ENCODE results near the gene MRAP. TPM values are rescaled to one million over a fixed set of nuclear protein-coding genes. Genes with fewer than 3 reads are reported as not detected.

The MRAP gene
- total RNA-seq, 1 experiment from 2014 or later = not detected

DNA sequence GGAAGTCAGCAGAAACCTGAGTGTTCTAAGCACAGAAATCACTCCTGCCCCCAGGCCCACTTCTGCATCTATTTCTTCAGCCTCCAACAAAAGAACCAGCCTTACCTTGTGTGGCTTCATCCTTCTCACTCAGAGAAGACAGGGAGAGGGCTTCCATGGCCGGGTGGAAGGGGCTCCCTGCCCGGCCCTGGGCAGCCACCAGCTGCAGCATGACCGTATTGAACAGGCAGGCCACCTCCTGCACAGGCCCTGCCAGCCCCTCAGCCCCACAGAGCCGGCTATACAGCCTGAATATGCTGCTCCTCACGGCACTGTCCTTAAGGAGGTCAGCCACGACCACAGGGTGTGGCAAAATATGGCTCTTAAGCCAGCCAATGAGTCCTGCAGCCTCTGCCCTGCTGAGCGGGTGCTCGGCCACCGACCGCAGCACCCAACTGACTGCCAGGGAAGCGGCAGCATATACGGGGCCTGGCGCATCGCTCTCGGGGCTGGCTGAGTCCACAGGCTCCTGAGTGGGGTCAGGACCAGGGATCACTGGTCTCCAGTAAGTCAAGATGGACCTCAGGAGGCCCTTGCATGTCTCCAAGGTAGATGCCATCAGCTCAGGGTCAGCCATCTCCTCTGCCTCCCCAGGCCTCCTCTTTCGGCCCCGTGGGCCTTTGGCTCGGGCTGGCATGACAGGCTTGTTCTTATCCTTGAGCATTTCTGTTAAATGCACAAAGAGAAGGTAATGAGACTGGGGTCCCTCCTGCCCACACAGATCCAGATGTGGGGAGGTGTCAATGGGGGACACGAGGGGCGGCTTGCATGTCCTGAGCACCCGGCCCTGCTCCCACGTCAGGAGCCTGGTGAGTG lies 17.9 kb downstream of the MRAP start:
- no peak for DNase-seq (ENCODE audit: low read depth)
- in situ Hi-C loops (cut with HindIII; ENCODE audit: low pct_unique_long_range_greater_than_20kb, low sequenced_read_pairs) = no loop called here

DNA sequence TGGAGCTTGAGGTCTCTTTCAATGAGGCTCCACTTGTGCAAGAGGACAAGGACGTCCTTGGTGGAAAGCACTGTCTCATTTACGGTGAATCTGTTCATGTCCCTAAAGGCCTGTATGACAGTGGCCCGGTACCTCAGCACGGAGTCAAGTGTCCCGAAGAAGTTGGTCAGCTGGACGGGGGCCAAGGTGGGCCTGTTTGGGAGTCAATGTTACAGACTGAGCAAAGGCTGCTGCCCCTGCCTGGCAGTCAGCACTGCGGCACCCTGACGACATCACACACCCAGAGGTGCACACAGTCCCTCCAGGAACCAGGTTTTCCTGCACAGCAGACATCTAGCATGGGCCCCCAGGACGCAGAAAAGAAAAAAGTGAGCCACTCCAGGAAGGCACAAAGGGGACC lies 19.1 kb downstream of the MRAP start:
- in situ Hi-C loops (cut with HindIII; ENCODE audit: low pct_unique_long_range_greater_than_20kb, low sequenced_read_pairs) = no loop called here
- DNase-seq (ENCODE audit: low read depth) = no peak

DNA sequence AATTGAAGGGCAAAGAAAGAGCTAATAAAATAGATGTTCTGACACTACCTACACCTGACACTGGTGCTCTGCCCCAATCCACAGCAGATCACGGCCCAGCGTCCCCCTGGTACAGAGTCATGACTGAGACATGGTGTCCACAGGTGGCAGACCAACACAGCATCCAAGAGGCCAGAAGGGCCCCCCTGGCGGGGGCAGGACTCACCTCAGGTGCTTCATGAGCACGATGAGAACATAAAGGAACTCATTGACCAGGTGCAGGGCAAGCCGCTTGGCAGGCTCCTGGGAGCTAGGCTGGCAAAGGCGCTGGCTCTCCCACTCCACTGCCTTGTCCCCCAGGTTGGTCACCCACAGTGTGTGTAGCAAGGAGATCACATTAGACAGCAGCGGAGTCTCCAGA lies 20.4 kb downstream of the MRAP start:
- in situ Hi-C loops (cut with HindIII; ENCODE audit: low pct_unique_long_range_greater_than_20kb, low sequenced_read_pairs) = no loop called here
- DNase-seq (ENCODE audit: low read depth) = no peak

DNA sequence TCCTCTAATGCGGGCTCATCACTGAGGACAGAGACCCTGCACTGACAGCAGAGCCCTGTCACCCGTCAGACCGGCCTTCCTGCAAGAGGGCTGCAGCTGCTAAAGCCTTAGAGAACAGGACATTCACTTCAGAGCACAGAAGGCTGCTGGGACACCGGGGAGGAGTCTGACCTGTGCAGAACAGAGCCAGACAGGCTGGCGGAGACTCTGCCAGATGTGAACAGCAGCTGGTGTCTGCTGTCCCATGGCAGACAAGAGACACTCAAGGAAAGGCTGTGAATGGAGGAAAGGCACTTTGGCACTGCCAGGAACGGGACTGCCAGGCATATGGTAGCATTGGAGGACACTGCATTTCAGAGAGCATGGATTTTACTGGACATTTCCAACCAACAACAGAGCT lies 21.4 kb downstream of the MRAP start:
- in situ Hi-C loops (cut with HindIII; ENCODE audit: low pct_unique_long_range_greater_than_20kb, low sequenced_read_pairs) = no loop called here

DNA sequence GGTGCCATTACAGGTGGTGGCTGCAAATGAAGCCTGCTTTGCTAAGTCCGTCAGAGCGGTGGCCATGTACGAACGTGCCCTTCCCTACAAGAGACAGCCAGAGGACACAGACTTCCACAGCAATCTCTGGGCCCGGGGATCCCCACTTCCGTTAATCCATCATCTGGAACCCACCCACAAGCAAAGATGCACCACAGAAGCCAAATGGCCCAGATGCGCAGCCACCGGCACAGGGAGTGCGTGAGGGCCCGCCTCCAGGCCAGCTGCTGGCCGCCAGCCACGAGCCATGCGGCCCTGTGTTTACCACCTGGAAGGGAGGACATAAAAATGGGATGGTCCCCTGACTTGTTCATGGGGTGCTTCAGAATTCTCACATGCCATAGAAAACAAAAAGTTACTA lies 22.1 kb downstream of the MRAP start:
- in situ Hi-C loops (cut with HindIII; ENCODE audit: low pct_unique_long_range_greater_than_20kb, low sequenced_read_pairs) = no loop called here
- no peak for DNase-seq (ENCODE audit: low read depth)

More for the DNA sequence above, 21.4 kb downstream of the MRAP start:
- DNase-seq (ENCODE audit: low read depth) = no peak

DNA sequence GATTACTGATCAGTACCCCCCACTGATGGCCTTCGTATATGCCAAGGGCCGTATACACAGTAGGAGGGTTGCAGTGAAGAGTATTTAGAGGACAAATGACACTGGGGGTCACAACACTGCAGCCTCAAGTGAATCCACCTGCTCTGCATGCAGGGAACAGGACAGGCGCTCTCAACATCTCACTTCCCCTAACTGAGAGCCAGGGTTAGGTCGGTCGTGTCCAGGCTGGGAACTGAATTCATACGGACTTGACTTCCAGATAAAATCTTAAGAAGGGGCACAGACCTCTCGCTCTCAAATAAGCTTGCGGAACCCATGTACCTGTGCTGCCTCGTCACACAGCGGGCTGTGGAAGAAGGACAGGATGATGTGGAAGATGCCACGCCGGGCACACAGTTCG lies 22.8 kb downstream of the MRAP start:
- DNase-seq (ENCODE audit: low read depth) = no peak
- in situ Hi-C loops (cut with HindIII; ENCODE audit: low pct_unique_long_range_greater_than_20kb, low sequenced_read_pairs) = no loop called here

DNA sequence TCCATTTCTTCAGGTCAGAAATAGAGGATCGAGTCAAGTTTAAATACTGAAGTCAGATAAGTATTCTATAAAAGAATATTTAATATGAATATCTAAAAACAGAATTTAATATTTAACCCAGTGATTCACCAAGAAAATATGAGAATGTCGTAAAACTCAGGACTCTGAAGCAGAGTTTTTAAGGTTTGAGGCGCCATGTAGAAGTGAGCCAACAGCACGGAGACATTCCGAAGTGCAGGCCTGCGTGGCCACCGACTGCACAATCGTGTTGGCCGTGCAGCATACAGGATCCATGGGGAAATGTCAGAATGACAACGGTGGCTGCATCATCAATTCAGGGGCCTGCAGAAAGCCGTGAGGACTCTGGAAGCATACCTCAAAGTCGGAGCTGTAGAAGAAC lies 23.4 kb downstream of the MRAP start:
- in situ Hi-C loops (cut with HindIII; ENCODE audit: low pct_unique_long_range_greater_than_20kb, low sequenced_read_pairs) = no loop called here
- DNase-seq (ENCODE audit: low read depth) = peak; percentile 10

DNA sequence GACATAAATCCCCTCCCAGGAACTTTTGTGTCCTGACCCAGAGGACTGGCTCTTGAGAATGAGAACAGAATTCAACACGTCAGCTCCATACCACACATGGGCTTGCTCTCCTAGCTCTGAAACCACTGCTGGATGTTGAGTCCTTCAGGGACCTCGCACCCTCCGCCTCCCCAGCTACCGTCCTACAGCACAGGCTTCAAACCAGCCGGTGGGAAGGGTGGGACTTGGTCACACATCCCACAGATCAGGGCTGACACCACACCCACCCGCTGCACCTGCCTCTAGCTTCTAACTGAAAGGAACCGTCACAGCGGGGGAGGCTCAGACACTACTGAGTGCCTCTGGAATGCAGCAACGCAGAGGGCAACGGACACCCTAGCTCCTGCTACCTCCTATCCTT lies 24.0 kb downstream of the MRAP start:
- in situ Hi-C loops (cut with HindIII; ENCODE audit: low pct_unique_long_range_greater_than_20kb, low sequenced_read_pairs) = no loop called here
- no peak for DNase-seq (ENCODE audit: low read depth)

DNA sequence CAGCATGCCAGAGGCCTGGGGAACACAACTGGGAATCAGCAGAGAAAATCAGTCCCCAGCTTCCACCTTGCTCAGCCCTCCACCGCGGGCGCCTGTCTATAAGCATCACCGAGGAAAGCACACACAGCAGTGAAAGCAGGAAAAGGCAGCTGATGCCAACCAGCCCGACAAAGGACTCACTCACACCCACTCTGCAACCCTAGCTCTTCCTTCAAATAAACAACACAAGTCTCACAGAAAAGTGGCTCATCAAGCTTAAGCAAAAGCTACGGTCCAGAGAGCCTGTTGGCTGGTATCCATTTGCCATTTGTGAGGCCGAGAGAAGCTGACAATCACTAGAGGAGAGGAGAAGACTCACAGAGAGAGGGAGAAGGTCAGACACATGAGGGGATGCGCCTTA lies 27.1 kb downstream of the MRAP start:
- no peak for DNase-seq (ENCODE audit: low read depth)
- in situ Hi-C loops (cut with HindIII; ENCODE audit: low pct_unique_long_range_greater_than_20kb, low sequenced_read_pairs) = no loop called here

DNA sequence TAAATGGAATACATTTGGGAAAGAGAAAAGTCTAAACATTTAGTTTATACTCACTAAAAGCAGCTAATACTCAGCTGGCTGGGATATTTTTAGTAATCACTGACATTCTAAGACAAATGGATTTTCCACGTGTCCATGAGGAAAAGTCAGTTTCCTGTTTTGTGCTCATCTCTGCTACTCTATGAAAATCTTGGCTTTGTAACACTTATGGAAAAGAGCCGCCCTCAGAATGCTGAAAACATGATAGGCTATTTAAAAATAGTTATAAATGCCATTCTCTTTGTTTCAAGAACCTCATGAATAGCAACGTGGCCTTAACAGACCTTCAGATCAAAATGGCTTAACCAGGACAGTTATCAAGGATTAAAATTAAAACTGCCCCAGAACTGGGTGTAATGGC lies 29.9 kb downstream of the MRAP start:
- in situ Hi-C loops (cut with HindIII; ENCODE audit: low pct_unique_long_range_greater_than_20kb, low sequenced_read_pairs) = no loop called here
- DNase-seq (ENCODE audit: low read depth) = no peak

DNA sequence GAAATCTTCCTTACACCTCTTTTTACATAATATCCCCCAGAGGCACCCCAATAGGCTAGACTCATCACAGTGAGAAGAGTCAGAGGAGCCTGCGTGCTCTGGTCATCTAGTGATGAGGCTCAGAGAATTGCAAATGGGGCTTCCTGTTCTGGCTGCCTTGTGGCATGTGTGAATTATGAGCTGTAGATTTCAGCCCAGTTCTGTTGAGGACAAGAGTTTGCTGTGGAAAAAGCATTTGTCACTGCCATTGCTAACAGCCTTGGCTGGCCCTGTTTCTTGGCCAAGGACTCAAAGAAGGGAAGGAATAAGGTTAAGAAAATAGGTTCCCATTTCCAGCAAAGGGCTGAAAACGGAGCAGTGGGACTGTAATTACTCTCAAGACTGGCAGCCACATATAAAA lies 30.7 kb downstream of the MRAP start:
- in situ Hi-C loops (cut with HindIII; ENCODE audit: low pct_unique_long_range_greater_than_20kb, low sequenced_read_pairs) = no loop called here
- DNase-seq (ENCODE audit: low read depth) = no peak

DNA sequence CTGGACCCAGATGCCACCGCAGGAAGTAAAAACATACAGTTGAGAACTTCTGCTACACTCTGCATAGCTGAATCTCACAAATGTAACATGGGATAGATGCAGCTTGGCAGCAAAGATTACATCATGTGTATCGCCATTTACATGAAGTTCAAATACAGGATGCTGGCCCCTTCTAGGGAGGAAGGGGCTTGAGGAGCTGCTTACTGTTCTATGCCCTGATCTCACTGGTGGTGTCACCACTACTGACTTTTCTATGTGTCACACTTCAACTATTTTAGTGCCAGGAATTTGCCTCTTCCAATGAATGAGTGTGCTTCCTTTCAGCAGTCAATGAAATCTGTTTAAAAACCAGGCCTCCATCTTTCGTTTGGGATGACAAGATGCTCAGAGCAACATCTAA lies 31.1 kb downstream of the MRAP start:
- in situ Hi-C loops (cut with HindIII; ENCODE audit: low pct_unique_long_range_greater_than_20kb, low sequenced_read_pairs) = no loop called here
- DNase-seq (ENCODE audit: low read depth) = no peak

DNA sequence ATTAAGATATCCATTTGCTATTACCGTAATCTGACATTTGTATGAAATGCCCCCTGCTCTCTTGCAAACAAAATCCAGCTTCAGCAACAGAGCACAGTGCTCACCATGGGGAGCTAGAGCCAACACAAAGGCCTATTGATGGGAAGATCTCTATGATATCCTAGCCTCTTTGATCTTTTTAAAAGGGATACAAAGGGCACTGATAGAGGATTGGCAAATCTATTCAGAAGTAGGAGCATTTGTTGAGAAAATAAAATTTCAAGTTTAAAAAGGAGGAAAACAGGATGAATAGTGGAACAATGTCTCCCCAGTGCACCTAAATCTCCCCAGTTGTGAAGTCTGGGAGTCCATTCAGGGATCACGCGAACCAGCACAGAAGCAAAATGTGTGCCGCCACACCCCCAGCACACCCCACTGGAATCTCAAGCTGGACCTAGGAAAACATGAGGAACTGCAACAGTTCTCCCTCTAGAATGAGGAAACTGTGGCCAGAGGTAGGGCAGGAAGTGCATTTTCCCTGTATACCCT lies 32.2 kb downstream of the MRAP start:
- in situ Hi-C loops (cut with HindIII; ENCODE audit: low pct_unique_long_range_greater_than_20kb, low sequenced_read_pairs) = no loop called here
- no peak for DNase-seq (ENCODE audit: low read depth)

DNA sequence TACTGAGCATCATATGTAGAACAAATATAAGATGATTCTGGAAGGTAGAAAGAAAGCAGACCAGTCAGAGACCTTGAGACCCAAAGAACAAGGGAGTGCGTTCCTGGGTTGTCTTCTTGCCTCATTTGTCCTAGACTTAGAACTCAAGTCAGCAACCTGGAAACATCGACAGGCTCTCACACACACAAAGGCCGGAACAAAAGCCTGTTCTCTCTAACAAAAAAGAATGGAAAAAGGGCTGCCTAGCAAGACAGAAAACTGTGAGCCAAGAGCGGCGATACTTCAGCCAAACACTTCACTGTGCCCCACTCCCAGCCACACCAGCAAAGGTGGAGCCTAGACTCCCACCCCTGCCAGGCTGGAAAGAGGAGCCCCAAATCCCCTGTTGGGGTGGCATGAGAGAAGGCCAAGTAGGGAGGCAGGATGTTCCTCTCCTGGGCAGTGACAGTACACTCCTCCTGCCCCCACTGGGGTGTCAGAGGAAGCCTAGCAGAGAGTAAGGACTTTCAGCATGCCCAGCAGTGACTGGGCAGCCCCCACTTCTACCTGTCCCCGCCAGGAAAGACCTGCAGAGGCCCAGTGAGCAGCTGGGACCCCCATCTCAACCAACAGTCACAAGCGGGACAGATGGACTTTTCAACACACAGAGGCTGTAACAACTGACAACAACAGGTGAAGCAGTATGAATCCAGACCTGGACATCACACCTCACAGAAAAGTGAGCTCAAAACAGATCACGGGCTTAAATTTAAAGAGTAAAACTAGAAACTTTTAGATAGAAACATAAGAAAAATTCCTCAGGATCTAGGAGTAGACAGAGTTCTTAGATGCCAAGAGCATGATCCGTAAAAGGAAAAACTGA lies 33.0 kb downstream of the MRAP start:
- no peak for DNase-seq (ENCODE audit: low read depth)
- in situ Hi-C loops (cut with HindIII; ENCODE audit: low pct_unique_long_range_greater_than_20kb, low sequenced_read_pairs) = no loop called here

DNA sequence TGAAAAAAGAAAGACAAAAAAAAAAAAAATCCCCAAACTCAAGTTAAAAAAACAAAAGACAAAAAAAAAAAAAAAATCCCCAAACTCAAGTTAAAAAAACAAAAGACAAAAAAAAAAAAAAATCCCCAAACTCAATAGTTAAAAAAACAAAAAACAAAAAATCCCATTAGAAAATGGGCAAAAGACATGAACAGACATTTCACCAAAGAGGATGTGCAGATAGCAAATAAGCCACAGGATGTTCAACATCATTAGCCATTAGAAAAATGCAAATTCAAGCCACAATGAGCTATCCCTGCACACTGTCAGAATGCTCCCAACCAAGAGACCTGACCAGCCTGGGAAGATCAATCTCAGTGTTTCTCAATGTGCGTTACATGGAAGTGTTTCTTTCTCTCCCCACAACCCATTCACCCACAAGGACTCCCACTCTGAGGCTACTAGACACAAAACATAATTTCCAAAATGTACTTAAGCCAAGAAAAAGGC lies 33.9 kb downstream of the MRAP start:
- DNase-seq (ENCODE audit: low read depth) = no peak
- in situ Hi-C loops (cut with HindIII; ENCODE audit: low pct_unique_long_range_greater_than_20kb, low sequenced_read_pairs) = no loop called here

DNA sequence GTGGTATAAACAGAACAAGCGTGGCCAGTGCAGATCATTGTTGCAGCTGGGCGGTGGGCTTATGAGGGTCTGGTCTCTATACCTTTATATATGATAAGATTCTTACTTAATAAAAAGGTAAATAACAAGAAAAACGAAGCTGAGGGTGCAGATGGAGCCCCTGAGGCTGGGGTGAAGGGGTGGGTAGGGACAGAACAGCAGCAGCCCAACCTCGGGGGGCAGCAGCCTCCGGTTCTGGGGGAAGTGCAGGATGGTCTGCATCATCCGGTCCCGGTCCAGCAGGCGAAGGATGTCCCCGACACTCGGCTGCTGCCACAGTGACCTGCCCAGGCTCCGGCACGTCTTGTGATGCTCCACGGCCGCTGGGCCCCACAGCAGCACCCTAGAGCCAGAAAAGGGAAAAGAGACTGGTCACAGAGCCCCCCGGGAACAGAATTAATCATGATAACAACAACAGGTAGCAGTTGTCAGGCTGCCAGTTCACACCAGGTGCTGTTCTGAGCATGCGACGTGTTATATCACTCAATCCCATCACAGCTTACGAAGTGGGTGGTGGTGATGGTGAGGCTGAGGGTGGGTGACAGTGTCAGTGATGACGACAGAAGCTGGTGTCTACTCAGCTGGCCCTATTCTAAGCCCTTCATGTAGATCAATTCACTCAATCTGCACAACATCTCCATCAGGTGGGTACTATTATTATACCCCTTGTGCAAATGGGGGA lies 35.5 kb downstream of the MRAP start:
- in situ Hi-C loops (cut with HindIII; ENCODE audit: low pct_unique_long_range_greater_than_20kb, low sequenced_read_pairs) = no loop called here
- no peak for DNase-seq (ENCODE audit: low read depth)

DNA sequence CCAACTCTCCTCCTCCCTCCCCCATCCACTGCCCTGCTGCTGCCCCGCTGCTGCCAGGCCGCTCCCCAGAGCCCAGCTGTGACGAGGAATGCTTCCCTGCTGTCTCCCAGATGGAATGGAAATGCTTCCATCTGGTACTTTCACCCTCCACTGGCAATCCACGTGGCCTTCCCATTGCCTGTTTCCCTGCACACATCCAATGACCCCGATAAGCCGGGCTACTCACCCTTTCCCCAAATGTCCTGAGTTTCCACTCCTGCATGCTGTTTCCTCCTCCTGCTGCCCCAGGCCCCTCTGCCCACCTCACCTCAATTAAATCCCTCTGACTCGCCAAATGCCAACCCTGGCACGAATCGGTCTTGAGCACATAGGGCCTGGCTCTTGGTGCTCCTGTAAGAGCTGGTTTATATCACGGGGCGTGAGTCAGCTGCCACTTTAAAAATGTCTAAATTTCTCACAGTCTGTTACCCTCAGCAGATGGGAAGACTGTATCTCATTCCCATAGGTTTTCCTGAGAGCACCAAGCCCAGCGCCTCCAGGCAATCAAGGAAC lies 36.4 kb downstream of the MRAP start:
- no peak for DNase-seq (ENCODE audit: low read depth)
- in situ Hi-C loops (cut with HindIII; ENCODE audit: low pct_unique_long_range_greater_than_20kb, low sequenced_read_pairs) = no loop called here
